NCI-H187 treated with DMSO at 0.1 percent for 48 hours (cell line): ENCODE results near the gene UNC45B.
"Not testable (repeated sequence)": the region's sequence is repeated elsewhere in the genome, so short reads cannot be mapped to it uniquely, and the experiment has no call there.

Source experiments
- DNase-seq: peaks from one replicate; lab custom pipeline; 2025; lab: John Stamatoyannopoulos, UW

Gene UNC45B

GRCh38 chr17:35170968-35171771 is 23.6 kb downstream of the UNC45B start:
- DNase-seq: no peak

- no peak for DNase-seq
Observed at GRCh38 chr17:35171834-35172233, 24.2 kb downstream of the UNC45B start.

GRCh38 chr17:35172321-35172720 is 24.7 kb downstream of the UNC45B start:
- DNase-seq: not testable (repeated sequence)

GRCh38 chr17:35174835-35175334 is 27.3 kb downstream of the UNC45B start:
- no peak for DNase-seq

GRCh38 chr17:35175638-35176415 is 28.2 kb downstream of the UNC45B start:
- no peak for DNase-seq

- DNase-seq: no peak
Observed at GRCh38 chr17:35176897-35177296, 29.3 kb downstream of the UNC45B start.

- DNase-seq: not testable (repeated sequence)
Observed at GRCh38 chr17:35179379-35179778, 31.8 kb downstream of the UNC45B start.

GRCh38 chr17:35183332-35183731 is 35.7 kb downstream of the UNC45B start:
- no peak for DNase-seq

- DNase-seq: no peak
Observed at GRCh38 chr17:35184274-35184673, 36.7 kb downstream of the UNC45B start.

- no peak for DNase-seq
Observed at GRCh38 chr17:35185849-35186248, 38.2 kb downstream of the UNC45B start.

- DNase-seq: no peak
Observed at GRCh38 chr17:35187481-35187880, 39.9 kb downstream of the UNC45B start.

- no peak for DNase-seq
Observed at GRCh38 chr17:35188111-35188510, 40.5 kb downstream of the UNC45B start.

GRCh38 chr17:35189291-35189690 is 41.7 kb downstream of the UNC45B start:
- no peak for DNase-seq

GRCh38 chr17:35191001-35191695 is 43.5 kb downstream of the UNC45B start:
- DNase-seq: no peak

- DNase-seq: no peak
Observed at GRCh38 chr17:35192708-35193107, 45.1 kb downstream of the UNC45B start.

- DNase-seq: not testable (repeated sequence)
Observed at GRCh38 chr17:35194001-35194400, 46.4 kb downstream of the UNC45B start, which contains the start of gene SLC35G3. TSS of gene SLC35G3 (minus strand) at chr17:35194393. CDS start at chr17:35194307, 86 bp downstream.

GRCh38 chr17:35195062-35195461 is 47.4 kb downstream of the UNC45B start:
- DNase-seq: not testable (repeated sequence)

- not testable (repeated sequence) for DNase-seq
Observed at GRCh38 chr17:35202582-35202981, 55.0 kb downstream of the UNC45B start.

- DNase-seq: no peak
Observed at GRCh38 chr17:35210741-35211140, 63.1 kb downstream of the UNC45B start.

GRCh38 chr17:35212668-35213067 is 65.1 kb downstream of the UNC45B start:
- DNase-seq: no peak

- no peak for DNase-seq
Observed at GRCh38 chr17:35213412-35213940, 65.9 kb downstream of the UNC45B start.

- DNase-seq: no peak
Observed at GRCh38 chr17:35214192-35214591, 66.6 kb downstream of the UNC45B start.
